B cell (primary cell): ENCODE data around the gene CACNA2D4.

ENCODE experiments used
- EZH2 ChIP-seq: IDR thresholded peaks from 2 replicates; pipeline ENCODE4 v1.6.1; 2012; ENCODE audit warnings: borderline replicate concordance, low read depth, mild to moderate bottlenecking, moderate library complexity, low read length; ENCODE audit not compliant: insufficient read depth, poor library complexity, severe bottlenecking
- TF ChIP-seq, protein P1 (sequence below): fragments of 200-600 bp; IDR thresholded peaks from one replicate; pipeline ENCODE4 v1.8.0; 2022; ENCODE audit warnings: antibody characterized with exemption, mild to moderate bottlenecking

DNA sequence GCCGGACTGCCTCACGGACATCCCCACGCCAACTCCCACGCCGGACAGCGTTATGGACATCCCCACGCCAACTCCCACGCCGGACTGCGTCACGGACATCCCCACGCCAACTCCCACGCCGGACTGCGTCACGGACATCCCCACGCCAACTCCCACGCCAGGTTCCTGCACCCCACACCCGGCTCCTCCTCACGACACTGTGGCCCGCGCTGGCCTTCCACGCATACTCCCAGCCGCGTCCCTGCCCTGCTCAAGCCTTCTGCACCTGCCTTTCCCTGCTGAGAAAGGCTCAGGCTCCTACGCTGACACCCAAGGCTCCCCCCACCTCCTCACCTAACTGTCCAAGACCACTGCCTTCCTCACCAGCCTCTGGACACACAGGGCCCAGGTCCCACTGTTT is 9.7 kb downstream of the CACNA2D4 start:
- TF ChIP-seq, protein P1, sequence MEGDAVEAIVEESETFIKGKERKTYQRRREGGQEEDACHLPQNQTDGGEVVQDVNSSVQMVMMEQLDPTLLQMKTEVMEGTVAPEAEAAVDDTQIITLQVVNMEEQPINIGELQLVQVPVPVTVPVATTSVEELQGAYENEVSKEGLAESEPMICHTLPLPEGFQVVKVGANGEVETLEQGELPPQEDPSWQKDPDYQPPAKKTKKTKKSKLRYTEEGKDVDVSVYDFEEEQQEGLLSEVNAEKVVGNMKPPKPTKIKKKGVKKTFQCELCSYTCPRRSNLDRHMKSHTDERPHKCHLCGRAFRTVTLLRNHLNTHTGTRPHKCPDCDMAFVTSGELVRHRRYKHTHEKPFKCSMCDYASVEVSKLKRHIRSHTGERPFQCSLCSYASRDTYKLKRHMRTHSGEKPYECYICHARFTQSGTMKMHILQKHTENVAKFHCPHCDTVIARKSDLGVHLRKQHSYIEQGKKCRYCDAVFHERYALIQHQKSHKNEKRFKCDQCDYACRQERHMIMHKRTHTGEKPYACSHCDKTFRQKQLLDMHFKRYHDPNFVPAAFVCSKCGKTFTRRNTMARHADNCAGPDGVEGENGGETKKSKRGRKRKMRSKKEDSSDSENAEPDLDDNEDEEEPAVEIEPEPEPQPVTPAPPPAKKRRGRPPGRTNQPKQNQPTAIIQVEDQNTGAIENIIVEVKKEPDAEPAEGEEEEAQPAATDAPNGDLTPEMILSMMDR = no peak
- TF ChIP-seq EZH2 = no peak
